GM12872 (cell line): Measurements from ENCODE around the gene SDR39U1.

Source experiments
- CTCF ChIP-seq: IDR thresholded peaks from 3 replicates; pipeline ENCODE4 v1.5.1; 2011; ENCODE audit warnings: low read depth, mild to moderate bottlenecking, low read length, moderate library complexity; ENCODE audit not compliant: insufficient read depth

The SDR39U1 gene

GRCh38 chr14:24442240-24443052 lies at the start of gene SDR39U1:
Gene SDR39U1 (minus strand): TSS chr14:24442776. CDS start chr14:24442769, 7 bp downstream.
- TF ChIP-seq CTCF = 0 out of 3 replicates have a peak, but pooled peaks have one; percentile 11

GRCh38 chr14:24483604-24484252 lies 41.2 kb upstream of the SDR39U1 start:
- TF ChIP-seq CTCF = no peak

GRCh38 chr14:24481622-24482324 lies 39.2 kb upstream of the SDR39U1 start:
- TF ChIP-seq CTCF = peak; percentile 92

GRCh38 chr14:24475261-24475660 lies 32.7 kb upstream of the SDR39U1 start:
- no peak for TF ChIP-seq CTCF

- no peak for TF ChIP-seq CTCF
These were observed 30.6 kb upstream of the SDR39U1 start for GRCh38 chr14:24473211-24473610.

- TF ChIP-seq CTCF = no peak
These were observed 23.2 kb upstream of the SDR39U1 start for GRCh38 chr14:24465805-24466204.

- TF ChIP-seq CTCF = no peak
These were observed 22.8 kb upstream of the SDR39U1 start for GRCh38 chr14:24465368-24465767.
